Stimulated activated naive CD4-positive, alpha-beta T cell treated with Interleukin-2 at 50 U/mL for 16 hours (primary cell): ENCODE measurements around the gene SMIM44.
"Not testable (repeated sequence)": the region's sequence is repeated elsewhere in the genome, so short reads cannot be mapped to it uniquely, and the experiment has no call there.

Experiments
- DNase-seq: peaks from one replicate; lab custom pipeline; 2025; lab: John Stamatoyannopoulos, UW

SMIM44 gene

DNA sequence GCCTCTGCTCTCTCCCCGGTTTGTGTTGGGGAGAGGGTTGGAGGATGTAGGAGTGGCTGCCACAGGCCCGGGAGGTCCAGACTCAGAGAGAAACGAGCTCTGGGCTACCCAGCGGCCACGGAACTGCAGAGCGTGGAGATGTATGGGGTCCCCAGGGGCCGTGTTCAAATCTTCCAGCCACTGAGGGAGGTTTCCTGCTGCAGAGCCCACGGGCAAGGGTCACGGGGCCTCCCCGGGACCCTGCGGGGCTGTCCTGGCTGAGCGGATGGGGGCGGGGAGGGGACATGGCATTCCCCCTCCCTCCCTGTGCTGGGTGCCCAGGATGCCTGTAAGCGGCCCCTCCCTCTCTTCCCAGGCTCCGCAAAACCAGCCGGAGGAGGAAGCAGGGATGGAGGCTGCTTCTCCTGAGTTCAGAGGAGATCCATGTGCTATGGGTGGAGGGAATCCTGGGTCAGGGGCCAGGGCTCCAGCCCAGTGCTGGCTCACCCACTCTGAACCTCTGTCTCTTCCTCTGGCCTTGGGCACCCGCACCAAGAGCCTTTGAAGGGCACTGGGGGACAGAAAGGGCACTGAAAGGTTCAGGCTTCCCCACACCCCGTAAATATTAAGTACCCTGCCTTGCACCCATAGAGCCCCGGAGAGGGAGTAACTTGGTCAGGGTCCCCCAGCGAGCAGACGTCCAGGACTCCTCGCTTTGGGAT is 25.6 kb downstream of the SMIM44 start:
- DNase-seq, result no peak

DNA sequence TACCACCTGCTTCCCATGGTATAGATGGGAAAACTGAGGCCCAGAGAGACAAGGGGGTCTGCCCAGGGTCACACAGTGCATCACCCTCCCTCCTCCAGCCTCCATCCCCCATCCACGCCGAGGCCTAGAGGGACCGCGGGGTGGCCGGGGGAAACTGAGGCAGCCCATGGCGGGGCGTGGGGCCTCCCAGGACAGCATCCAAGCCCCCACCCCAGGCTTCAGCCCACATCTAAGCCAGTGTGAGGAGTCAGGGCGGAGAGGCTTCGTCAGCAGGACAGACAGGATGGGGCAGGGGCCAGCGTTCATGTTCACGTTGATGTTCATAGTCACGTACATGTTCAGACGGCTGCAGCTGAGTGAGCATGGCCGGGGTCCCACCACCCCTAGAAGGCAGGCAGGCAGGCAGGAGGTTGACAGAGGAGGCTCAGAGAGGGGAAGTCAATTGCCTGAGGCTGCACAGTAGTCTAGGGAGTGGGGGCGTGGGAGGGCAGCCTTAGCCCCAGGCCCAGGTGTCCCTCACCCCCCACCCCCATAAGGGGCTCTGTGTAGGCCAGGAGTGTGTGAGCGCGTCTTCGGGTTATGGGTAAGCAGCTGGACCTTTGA is 26.2 kb downstream of the SMIM44 start:
- no peak for DNase-seq

DNA sequence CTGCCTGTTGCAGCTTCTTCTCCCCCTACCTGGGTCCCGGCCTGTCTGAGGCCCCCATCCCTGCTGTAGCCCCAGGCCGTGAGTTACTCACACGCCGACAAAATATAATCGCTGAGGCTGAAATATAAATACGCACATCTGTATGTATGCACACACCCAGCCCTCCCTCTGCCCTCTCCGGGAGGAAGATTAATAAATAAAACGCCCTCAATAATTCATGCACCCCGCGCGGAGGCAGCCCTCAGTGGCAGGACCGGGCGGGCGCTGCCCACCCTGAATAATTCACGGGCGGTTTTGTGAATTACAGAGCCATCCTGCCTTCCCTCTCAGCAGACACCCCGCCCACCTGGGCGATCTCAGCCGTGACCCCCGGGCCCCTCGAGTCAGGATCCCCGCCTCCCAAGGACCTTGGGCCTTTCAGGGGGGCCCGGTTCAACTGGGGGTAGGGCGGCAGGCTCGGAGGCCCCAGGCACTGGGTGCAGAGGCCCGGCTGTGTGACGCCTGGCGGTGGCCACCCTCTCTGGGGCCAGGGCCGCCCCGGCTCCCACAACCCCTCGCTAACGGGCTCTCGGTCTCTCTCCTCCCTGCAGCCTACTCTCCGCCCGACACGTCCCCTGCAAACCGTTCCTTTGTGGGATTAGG is 27.2 kb downstream of the SMIM44 start:
- no peak for DNase-seq

DNA sequence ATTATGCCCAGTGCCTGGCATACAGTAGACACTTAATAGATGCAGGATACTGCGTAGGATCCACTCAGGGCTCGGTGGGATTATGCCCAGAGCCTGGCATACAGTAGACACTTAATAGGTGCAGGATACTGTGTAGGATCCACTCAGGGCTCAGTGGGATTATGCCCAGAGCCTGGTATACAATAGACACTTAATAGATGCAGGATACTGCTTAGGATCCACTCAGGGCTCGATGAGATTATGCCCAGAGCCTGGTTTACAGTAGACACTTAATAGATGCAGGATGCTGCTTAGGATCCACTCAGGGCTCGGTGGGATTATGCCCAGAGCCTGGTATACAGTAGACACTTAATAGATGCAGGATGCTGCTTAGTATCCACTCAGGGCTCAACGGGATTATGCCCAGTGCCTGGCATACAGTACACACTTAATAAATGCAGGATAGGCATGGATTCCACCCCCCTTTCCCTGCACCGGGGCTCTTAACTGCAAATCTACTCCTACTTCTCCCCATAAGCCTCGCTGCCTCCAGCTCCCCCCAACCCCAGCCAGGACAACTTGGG is 27.8 kb downstream of the SMIM44 start:
- no peak for DNase-seq

DNA sequence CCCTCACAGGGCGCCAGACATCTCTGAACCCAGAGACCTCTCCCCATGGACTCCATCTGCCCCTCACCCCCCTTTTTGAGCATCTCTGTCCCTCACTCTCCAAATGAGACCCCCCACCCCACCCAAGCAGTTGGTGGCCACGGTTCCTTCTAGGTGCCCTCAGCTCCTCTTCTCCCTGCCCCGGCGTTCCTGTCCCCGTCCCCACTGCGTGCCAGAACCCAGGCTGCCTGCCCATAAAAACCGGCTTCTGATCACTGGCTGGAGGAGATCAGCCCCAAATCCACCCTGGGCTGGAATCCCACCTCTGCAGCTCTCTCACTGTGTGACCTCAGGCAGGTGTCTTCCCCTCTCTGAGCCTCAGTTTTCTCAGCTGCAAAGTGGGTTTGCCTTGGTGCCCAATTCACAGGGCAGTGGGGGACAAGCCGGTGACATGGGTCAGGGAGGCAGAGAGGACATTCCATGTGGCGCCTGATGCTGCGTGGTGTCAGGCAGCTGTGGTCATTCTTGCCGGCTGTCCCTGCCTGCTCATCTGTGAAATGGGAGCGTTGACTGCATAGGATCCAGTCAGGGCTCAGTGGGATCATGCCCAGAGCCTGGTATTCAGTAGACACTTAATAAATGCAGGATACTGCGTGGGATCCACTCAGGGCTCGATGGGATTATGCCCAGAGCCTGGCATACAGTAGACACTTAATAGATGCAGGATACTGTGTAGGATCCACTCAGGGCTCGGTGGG is 28.4 kb downstream of the SMIM44 start:
- no peak for DNase-seq

DNA sequence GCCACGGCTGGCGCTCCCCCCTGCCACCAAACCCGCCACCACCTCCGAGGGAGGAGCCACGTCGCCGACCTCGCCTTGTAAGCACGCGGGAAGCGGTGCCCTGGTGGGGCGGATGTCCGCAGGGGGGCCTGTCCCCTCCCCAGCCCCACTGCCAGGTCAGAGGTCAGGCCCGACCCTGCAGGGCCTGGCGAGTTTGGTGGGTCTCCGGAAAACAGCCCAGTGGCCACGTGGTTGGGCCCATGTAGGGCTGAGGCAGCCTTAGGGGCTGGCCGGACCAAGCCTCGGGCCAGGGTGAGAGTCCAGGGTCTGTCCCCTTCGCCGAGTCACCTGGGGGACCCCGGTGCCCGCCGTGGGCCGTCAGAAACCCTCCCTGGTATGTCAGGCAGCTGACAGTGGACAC is 29.4 kb downstream of the SMIM44 start:
- DNase-seq, result no peak

DNA sequence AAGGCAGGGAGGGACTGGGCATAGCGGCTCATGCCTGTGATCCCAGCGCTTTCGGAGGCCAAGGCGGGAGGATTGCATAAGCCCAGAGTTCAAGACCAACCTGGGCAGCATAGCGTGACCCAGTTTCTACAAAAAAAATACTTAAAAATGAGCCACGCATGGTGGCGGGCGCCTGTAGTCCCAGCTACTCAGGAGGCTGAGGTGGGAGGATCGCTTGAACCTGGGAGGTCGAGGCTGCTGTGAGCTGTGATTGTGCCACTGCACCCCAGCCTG is 30.4 kb downstream of the SMIM44 start:
- not testable (repeated sequence) for DNase-seq

DNA sequence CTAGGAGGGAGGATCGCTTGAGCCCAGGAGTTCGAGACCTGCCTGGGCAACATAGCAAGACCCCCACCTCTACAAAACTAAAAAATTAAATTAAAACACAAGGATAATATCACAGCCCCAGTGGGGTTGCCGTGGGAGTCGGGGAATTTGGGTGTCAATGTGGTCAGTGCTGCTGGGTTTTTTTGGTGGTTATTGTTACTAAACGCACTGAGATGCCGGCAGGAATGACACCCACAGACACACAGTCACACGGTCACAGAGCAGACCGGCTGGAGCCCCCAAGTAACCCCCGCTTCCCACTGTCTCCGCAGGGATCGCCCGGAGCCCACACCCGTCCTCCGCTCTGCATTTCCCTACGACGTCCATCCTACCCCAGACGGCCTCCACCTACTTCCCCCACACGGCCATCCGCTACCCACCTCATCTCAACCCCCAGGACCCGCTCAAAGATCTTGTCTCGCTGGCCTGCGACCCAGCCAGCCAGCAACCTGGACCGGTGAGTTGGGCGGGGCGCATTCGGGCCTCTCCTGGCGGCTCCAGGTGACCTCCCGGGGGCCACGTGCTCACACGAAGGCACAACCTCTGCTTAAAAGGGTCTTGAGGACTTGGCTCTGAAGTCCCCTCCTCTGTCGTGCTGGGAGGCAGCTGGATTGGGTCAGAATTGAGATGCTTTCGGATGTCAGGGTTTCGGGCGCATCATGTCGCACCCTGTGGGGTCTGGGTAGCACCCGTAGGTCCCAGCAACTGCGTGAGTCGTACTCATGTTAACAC is 30.9 kb downstream of the SMIM44 start:
- DNase-seq, result no peak

DNA sequence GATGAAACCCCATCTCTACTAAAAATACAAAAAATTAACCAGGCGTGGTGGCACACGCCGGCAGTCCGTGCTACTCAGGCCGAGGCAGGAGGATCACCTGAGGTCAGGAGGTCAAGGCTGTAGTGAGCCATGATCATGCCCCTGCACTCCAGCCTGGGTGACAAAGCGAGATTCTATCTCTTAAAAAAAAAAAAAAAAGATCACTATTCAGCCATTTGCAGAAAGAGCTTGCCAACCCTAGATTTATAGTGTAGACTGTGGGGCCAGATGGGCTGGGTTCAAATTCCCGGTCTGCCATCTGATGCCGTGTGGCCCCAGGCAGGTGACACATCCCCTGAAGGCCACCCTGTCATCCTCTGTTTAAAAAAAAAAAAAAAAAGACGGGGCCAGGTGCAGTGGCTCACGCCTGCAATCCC is 31.8 kb downstream of the SMIM44 start:
- no peak for DNase-seq

DNA sequence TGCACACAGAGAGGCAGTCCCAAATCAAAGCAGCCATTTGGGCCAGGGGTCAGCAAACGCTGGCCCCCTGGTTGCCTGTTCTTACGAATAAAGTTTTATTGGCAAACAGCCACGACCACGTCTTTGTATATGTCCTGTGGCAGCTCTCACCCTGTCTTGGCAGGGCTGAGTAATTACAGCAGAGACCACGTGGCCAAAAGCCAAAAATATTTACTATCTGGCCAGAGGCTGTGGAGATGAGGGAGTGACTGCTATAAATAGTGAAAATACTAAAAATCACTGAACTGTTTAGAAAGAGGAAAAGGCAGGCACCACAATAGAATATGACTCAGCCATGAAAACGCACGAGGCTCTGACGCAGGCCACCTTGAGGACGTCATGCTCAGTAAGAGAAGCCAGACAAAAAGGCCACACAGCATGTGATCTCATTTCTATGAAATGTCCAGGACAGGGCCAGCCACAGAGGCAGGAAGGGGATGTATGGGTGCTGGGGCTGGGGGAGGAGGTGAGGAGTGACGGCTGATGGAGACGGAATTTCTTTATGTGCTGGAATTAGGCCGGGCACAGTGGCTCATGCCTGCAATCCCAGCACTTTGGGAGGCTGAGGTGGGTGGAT is 32.3 kb downstream of the SMIM44 start:
- DNase-seq, result no peak

DNA sequence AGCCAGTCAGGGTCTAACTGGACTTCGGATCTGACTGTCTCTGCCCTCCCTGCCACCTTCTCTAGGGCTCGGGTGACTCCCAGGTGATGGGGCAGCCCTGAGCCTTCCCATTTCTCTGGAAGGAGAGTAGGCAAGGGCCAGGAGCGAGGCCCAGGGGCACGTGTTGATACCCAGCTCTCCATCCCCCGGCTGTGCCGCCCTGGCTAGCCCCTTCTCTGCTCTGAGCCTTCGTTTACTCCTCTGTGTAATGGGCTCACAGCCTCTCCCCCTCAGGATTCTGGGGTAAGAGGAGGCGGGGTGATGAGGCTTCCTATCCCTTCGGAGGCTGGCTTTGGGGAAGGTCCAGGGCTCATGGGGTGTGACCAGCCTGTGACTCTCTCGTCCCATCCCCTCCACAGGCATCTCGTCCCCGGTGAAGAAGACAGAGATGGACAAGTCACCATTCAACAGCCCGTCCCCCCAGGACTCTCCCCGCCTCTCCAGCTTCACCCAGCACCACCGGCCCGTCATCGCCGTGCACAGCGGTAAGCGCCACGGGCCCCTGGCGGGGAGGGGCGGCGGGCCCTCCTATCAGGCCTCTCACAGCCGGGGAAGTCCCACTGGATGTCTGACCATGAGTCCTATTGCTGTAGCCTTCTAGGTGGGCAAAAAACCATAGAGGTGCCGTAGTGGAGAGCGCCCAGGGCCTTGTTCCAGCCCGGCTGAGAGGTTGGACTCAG is 34.5 kb downstream of the SMIM44 start:
- DNase-seq, result no peak

DNA sequence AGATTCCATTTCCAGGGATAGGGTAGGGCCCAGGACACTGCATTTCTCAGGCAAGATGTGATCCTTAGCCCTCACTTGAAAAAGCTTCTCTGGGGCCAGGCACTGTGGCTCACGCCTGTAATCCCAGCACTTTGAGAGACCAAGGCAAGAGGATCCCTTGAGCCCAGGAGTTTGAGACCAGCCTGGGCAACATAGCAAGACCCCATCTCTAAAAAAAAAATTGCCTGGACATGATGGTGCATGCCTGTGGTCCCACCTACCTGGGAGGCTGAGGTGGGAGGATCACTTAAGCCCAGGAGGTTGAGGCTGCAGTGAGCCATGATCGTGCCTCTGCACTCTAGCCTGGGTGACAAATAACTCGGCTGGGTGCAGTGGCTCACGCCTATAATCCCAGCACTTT is 36.6 kb downstream of the SMIM44 start:
- not testable (repeated sequence) for DNase-seq

DNA sequence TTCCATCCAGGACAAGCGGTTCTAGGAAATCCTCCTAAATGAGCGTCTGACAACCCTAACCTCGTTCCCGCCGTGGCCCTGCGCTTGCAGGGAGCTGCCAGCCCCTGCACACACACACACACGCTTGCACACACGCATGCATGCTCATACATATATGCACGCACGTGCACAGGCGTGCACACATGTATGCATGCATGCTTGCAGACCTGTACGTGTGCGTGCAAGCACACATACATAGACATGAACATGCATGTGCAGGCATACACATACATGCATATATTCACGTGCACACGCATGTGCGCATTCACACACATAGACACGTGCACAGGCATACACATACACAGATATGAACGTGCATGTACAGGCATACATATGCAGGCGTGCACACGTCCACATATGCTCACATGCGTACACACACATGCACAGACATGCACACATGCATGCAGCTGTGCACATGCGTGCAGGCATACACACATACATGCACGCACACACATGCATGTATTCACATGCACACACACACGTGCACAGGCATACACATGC is 38.5 kb downstream of the SMIM44 start:
- no peak for DNase-seq

DNA sequence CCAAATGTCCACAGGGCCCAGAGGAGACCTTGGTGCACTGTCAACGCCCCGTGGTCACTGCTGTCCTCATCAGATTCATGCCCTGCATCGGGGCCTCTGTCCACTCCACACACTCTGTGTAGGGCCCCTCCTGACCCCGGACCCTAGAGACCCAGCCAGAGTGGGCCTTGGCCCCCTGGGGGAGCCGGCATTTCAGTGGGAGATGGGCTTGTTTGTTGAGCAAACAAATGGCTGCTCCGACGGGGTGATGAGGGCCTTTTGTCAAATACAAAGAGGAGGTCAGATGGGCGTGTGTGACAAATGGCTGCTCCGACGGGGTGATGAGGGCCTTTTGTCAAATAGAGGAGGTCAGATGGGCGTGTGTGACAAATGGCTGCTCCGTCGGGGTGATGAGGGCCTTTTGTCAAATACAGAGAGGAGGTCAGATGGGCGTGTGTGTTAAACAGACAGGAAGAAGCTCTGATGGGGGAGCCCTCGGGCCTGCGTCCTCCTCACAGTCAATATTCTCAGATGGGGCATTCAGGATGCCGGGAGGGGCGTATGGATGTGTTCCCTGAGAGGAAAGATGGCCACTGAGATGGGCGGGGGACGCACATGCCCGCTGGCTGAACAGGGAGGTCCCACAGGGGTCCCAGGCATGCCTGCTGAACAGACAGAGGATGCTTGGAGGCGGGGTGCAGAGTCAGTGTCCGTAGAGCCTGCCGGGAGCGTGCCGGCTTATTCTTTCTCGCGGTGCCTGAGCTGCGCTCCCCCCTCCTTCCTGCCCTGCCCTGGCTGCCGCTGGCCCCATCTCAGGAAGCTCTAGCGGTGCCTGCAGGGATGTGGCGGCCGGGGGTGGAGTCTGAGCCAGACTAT is 39.2 kb downstream of the SMIM44 start:
- no peak for DNase-seq

DNA sequence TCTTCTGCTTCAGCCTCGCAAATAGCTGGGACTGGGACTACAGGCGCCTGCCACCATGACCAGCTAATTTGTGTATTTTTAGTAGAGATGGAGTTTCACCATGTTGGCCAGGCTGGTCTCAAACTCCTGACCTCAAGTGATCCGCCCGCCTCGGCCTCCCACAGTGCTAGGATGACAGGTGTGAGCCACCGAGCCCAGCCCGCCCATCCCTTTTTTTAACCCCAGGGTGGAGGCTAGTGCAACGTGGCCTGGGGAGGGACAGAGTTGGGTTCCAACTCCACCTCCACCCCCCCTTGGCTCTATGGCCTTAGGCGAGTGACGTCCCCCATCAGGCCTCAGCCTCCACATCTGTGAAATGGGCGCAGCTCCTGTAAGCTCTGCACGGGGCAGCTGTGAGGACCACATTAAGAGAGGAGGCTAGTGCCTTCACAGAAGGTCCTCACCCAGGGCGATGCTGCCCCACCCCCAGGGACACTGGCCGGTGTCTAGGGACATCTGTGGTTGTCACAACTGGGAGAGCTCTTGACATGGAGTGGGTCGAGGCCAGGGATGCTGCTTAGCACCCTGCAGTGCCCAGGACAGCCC is 40.7 kb downstream of the SMIM44 start:
- no peak for DNase-seq

DNA sequence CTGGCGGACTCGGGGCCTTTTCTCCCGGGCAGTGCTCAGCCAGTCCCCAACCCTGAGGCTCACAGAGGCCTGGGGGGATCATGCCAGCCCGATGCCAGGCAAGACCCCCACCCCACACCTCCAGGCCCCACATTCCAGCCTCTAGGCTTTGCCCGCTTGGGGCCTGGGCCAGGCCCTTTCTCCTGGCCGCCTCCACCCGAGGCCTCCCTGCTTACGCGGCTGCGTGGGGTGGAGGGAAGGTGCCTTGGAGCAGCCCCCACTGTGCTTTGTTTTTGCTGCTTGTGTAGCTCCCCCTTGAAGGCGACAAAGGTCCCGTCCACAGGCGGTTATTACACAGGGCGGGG is 41.3 kb downstream of the SMIM44 start:
- no peak for DNase-seq

DNA sequence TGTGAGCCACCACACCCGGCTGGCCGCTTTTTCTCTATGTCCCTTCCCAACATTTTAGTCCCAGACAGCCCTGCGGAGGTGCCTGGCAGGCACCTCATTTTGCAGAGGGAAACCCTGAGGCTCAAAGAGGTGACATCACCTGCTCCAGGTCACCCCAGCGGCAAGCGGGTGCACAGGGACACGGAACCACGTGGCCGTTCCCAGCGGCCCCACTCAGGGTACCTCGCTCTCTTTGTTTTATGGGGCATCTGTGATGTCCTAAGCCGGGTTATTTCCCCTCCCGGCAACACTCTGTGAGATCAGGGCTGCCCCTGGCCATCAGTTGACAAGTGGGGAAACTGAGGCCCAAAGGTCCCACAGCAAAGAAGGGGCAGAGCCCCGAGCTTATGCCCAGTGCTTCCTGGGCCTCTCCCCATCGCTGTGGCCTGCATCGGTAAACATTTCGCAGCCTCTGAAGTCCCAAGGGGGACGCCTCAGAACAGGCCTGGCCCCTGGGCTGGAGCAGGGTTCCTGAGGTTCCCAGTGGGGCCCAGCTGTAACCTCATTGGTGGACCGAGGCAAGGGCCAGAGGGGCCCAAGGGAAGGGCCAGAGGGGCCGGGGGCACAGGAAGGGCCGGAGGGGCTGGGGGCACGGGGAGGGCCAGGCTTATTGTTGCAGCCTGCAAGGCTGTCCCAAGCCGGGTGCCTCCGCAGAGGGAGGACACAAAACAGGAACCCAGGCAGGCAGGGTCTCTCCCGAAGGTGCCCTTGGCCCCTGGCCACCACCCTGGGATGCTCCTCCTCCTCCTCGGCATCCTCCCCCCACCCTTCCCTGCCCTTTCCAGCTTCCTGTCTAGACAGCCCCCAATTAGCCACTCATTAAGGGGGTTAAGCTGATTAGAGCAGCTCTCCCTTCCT is 41.9 kb downstream of the SMIM44 start:
- DNase-seq, result no peak

DNA sequence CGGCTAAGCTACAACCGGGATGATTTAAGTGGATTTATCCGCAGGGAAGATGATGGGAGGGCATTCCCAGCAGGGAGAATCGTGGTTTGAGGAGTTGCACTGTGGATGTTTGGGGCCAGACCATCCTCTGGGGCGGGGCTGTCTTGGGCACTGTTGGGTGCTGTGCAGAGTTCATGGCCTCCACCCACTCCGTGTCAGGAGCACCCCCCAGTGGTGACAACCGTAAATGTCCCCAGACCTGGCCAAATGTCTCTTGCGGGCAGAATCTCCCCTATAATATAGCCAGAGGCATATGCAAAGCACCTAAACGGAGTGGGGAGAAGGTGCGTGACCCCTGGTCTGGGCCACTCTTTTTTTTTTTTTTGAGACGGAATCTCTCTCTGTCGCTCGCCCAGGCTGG is 43.2 kb downstream of the SMIM44 start:
- DNase-seq, result peak; percentile 39
